Cardiac muscle cell (in vitro differentiated cells and primary cell): ENCODE data around the gene CITED2. TPM values are rescaled to one million over a fixed set of nuclear protein-coding genes. Genes with fewer than 3 reads are reported as not detected.
A peak's percentile ranks its signal among the peaks of the same experiment; 100 is the strongest.
"Not testable (repeated sequence)": the region's sequence is repeated elsewhere in the genome, so short reads cannot be mapped to it uniquely, and the experiment has no call there.

Source experiments
- DNase-seq, 2 donors: peaks; one replicate each; pipeline versions ENCODE4 v3.0.0 to v3.0.0-alpha.2; 2010 to 2017; ENCODE audit warnings: low read depth in 1 of 2, low spot score in 1 of 2
- H3K27ac ChIP-seq: fragments of 200-600 bp; sonication (generic); 2 replicates; pipeline ENCODE4 v1.5.1; 2016
- H3K27me3 ChIP-seq: fragments of 200-600 bp; sonication (generic); 2 replicates; pipeline ENCODE4 v1.6.0; 2016; ENCODE audit warnings: control low read depth
- H3K36me3 ChIP-seq: fragments of 200-600 bp; sonication (generic); 2 replicates; pipeline ENCODE4 v1.5.1; 2016; ENCODE audit warnings: control low read depth
- H3K4me1 ChIP-seq: fragments of 200-600 bp; sonication (generic); 2 replicates; pipeline ENCODE4 v1.8.1; 2017; ENCODE audit warnings: low read depth, mild to moderate bottlenecking, mixed run types
- H3K4me3 ChIP-seq: fragments of 200-600 bp; sonication (generic); 2 replicates; pipeline ENCODE4 v1.5.1; 2016; ENCODE audit warnings: mild to moderate bottlenecking
- H3K9me3 ChIP-seq: fragments of 200-600 bp; sonication (generic); 2 replicates; pipeline ENCODE4 v1.5.1; 2017; ENCODE audit warnings: low read depth, mild to moderate bottlenecking, control low read depth
- polyA plus RNA-seq: library from polyadenylated mRNA; unstranded; fragments of >200 nt; fragmentation: Nextera tagmentation; extraction: Ambion mirVana; gene quantifications from 2 replicates; pipeline ENCODE4 v1.2.1, GENCODE V29; 2016
- total RNA-seq: library from RNA; depleted of rRNA; stranded (reverse); fragments of >200 nt; gene quantifications from 2 replicates; pipeline ENCODE4 v1.2.3, GENCODE V29; 2016
- TF ChIP-seq, protein P1 (sequence below): IDR thresholded peaks from 2 replicates; pipeline ENCODE4 v1.5.1; 2012; ENCODE audit warnings: low read depth, mild to moderate bottlenecking, low read length

The CITED2 gene
- total and polyA plus RNA-seq, 2 experiments from 2014 or later: 34.9 to 513 TPM

DNA sequence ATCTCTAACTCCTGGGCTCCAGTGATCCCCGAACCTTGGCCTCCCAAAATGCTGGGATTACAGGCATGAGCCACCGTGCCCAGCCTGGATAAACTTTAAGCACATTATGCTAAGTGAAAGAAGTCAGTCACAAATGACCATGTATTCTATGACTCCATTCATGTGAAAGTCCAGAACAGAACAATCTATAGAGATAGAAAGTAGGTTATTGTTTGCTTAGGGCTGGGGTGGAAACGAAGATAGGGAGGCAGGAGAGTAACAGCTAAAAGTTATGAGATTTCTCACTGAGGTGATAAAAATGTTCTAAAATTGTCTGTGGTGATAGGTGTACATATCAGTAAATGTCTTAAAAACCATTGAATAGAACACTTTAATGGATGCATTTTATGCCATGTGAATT lies 40.9 kb upstream of the CITED2 start:
- TF ChIP-seq, protein P1, sequence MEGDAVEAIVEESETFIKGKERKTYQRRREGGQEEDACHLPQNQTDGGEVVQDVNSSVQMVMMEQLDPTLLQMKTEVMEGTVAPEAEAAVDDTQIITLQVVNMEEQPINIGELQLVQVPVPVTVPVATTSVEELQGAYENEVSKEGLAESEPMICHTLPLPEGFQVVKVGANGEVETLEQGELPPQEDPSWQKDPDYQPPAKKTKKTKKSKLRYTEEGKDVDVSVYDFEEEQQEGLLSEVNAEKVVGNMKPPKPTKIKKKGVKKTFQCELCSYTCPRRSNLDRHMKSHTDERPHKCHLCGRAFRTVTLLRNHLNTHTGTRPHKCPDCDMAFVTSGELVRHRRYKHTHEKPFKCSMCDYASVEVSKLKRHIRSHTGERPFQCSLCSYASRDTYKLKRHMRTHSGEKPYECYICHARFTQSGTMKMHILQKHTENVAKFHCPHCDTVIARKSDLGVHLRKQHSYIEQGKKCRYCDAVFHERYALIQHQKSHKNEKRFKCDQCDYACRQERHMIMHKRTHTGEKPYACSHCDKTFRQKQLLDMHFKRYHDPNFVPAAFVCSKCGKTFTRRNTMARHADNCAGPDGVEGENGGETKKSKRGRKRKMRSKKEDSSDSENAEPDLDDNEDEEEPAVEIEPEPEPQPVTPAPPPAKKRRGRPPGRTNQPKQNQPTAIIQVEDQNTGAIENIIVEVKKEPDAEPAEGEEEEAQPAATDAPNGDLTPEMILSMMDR: no peak
- H3K36me3 ChIP-seq: no peaks in the 10 kb centered on the region
- H3K27me3 ChIP-seq: no peaks in the 10 kb centered on the region
- H3K4me3 ChIP-seq: no peak overlapping the region
- no peak for DNase-seq
- no peaks in the 10 kb centered on the region for H3K9me3 ChIP-seq
- no peak overlapping the region for H3K27ac ChIP-seq
- peaks cover 4% of the 10 kb centered on the region for H3K4me1 ChIP-seq

DNA sequence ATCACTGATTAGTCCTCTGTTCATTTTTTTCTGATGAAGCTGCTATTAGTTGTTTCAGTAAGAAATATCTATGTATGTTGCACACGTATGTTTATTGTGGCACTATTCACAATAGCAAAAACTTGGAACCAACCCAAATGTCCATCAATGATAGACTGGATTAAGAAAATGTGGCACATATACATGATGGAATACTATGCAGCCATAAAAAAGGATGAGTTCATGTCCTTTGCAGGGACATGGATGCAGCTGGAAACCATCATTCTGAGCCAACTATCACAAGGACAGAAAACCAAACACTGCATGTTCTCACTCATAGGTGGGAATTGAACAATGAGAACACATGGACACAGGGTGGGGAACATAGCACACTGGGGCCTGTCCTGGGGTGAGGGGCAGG lies 37.7 kb upstream of the CITED2 start:
- DNase-seq: not testable (repeated sequence)

DNA sequence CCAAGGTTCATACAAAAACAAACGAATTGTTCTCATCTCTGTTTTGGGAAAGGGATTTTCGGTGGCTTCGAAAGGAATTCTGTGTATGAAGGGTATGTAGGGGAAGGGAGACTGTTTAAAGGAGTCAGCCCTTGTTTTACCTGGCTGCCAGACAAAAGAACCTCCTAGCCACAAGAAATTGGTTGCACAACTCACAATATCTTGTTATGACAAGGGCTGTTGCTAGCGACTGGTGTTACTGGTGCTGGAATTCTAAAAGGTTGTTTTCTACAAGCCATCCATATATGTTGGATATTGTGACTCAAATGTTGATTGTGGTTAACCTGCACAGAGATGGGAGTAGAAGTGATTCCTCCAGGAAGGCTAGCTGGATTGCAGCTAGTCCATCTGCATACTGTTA lies 34.6 kb upstream of the CITED2 start:
- H3K27ac ChIP-seq: no peak overlapping the region
- no peaks in the 10 kb centered on the region for H3K36me3 ChIP-seq
- no peaks in the 10 kb centered on the region for H3K27me3 ChIP-seq
- no peak overlapping the region for H3K4me3 ChIP-seq
- DNase-seq: peak in 1 of 2 donors; percentile 79
- H3K4me1 ChIP-seq: peaks cover 13% of the 10 kb centered on the region
- H3K9me3 ChIP-seq: no peaks in the 10 kb centered on the region
- TF ChIP-seq, protein P1: no peak

More for the DNA sequence above, 37.7 kb upstream of the CITED2 start:
- H3K27ac ChIP-seq, H3K27me3 ChIP-seq, H3K9me3 ChIP-seq, H3K36me3 ChIP-seq, H3K4me3 ChIP-seq, H3K4me1 ChIP-seq: not testable (repeated sequence)

DNA sequence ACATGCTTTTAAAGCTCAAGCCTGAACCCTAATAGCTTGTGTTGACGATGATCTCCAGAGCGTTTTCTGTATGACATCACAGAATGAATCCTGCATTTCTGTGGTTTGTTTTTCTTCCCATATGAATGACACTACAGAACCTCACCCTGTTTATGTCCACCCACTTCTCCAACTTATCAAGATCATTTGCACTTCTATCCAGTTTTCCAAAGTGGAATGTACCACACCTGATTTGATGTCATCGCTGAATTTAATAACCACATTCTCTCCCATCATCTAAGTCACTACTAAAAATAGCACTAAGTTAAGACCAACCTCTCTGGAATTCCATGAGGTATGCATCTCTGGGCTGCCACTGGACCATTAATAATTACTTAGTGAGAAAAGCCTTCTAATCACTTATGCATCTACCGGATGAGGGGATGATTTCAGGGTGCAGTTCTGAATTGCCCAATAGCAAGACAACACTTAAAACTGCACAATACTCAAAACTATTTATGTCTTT lies 33.3 kb upstream of the CITED2 start:
- TF ChIP-seq, protein P1: no peak
- Histone ChIP-seq H3K4me1 (peaks cover 20% of the 10 kb centered on the region), H3K36me3 (no peaks in the 10 kb centered on the region), H3K27me3 (no peaks in the 10 kb centered on the region), H3K4me3 (no peak overlapping the region), H3K9me3 (no peaks in the 10 kb centered on the region), H3K27ac (no peak overlapping the region)
- DNase-seq: peak in 1 of 2 donors; percentile 80

DNA sequence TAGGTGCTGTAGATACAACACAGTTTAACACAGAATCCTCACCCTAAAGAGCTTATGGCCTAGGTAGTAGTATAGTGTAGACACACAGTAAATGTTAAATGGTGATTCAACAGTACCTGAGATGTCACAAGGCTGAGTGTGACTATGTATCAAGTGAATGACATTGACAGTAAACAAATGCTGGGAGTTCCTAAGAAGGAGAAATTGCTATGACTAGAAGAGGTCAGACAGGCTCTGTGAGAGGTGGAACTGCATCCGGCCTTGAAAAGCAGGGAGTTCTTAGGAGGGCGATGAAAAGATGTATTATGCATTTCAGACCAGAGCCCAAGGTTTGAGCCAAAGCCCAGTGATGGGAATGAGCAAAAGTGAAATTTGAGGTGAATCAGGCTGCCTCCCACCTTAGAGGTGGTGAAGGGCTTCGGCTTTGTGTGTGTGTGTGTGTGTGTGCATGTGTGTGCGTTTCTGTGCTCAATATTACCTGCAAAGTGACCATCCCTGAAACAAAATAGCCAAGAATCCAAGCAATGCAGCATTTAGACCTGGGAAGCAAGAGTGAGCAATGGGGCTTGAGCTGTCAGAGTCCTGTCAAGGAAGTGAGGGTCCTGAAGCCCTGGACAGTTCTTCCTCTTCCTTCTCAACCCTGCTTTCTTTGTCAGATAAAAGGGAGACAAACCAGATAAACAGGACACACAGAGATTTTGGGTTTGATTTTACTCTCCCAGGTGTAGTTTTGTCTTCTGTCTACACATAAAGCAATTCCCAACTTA lies 32.3 kb upstream of the CITED2 start:
- no peaks in the 10 kb centered on the region for H3K27me3 ChIP-seq
- peak in 1 of 2 donors; percentile 10 for DNase-seq
- no peaks in the 10 kb centered on the region for H3K36me3 ChIP-seq
- H3K4me1 ChIP-seq: peaks cover 22% of the 10 kb centered on the region
- TF ChIP-seq, protein P1: no peak
- peak overlapping the region; percentile 18 for H3K27ac ChIP-seq
- H3K4me3 ChIP-seq: no peak overlapping the region
- H3K9me3 ChIP-seq: no peaks in the 10 kb centered on the region

DNA sequence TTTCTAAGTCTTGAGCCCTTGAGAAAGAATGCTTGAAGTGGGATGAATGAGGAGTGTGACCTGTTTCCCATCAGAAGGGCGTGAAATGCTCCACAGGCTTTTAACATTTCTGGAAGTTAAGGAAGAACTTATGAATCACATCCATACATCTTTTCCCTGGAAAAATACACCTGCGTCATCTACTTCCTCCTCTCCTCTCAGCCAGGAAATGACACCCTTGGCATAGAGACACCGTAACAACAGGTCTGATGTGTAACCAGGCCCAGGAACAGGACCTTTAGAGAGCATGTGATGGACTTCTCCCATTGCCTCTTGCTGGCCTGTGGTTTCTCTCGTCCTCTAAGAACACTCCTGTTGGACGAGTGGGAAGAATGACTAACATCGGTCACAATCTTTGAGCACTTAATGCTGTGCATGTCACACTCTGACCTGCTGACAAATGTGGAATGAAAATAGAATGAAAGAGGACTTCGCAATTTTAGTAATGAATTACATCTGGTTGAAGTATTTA lies 28.5 kb upstream of the CITED2 start:
- DNase-seq: peak; percentile 46 to 65
- no peaks in the 10 kb centered on the region for H3K27me3 ChIP-seq
- H3K4me3 ChIP-seq: no peak overlapping the region
- no peaks in the 10 kb centered on the region for H3K9me3 ChIP-seq
- H3K4me1 ChIP-seq: peaks cover 21% of the 10 kb centered on the region
- no peaks in the 10 kb centered on the region for H3K36me3 ChIP-seq
- TF ChIP-seq, protein P1: no peak
- peak overlapping the region; percentile 78 for H3K27ac ChIP-seq
